ENCODE results near the gene NFIA. TPM values are rescaled to one million over a fixed set of nuclear protein-coding genes. Genes with fewer than 3 reads are reported as not detected.

NFIA gene
- total and polyA plus RNA-seq, 2 of the 13 experiments (the other 11 are each of a cell fraction or from before 2014, with no cell fraction given): 14.7 to 28.5 TPM

DNA sequence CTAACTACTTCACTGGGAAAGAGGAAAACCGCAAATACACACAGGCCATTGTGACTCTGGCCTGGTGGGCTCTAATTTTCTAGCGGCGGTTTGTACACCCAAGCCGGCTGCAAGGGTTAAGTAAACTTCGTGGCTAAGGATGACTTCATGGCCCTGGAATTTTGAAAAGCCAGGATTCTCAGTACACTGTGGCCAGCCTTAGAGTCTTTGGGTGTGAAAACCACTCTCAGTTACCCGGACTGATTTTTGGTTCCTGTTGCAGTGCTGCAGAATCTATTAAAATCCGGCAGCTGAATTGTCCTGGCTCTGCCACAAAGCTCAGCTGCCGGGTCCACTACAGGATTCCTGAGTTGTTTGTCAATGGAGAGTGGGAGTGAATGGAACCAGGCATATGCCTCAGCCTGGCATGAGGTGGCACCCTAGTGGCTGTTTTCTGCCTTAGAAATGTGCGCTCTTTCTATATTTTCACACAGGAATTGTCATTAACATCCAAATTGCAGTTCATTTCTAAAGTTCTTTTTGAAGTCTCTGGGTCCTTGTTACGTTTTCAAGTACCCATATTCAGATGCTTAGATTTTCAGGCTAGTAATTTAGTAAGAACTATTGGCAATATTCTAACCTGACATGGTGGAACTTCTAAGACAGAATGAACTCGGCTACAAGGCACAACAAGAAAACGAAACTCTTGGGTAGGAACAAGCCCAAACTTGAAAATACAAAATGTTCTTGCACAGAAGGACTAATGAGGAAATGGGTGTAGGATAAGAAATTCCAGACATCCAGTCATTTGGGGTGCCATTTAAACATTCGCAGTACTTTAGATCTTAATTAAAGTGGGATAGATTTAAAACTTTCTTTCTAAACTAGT, 255.9 kb downstream of the NFIA start (continued):
- TF ChIP-seq, protein P1, sequence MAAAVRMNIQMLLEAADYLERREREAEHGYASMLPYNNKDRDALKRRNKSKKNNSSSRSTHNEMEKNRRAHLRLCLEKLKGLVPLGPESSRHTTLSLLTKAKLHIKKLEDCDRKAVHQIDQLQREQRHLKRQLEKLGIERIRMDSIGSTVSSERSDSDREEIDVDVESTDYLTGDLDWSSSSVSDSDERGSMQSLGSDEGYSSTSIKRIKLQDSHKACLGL (CRISPR knock-in tag; IDR thresholded peaks at IDR 0.05): no peak
- TF ChIP-seq ZNF781 (CRISPR knock-in tag; IDR thresholded peaks at IDR 0.05; ENCODE audit: borderline replicate concordance, not compliant biosample characterization) (no peak), ZNF20 (CRISPR knock-in tag; IDR thresholded peaks at IDR 0.05) (no peak), HOXA9 (CRISPR knock-in tag; IDR thresholded peaks at IDR 0.05; ENCODE audit: borderline replicate concordance) (no peak), ZNF441 (CRISPR knock-in tag; IDR thresholded peaks at IDR 0.05; ENCODE audit: borderline replicate concordance) (no peak), RFXAP (CRISPR knock-in tag; IDR thresholded peaks at IDR 0.05; ENCODE audit: borderline replicate concordance) (no peak), RFX3 (CRISPR knock-in tag; IDR thresholded peaks at IDR 0.05) (no peak), HES4 (CRISPR knock-in tag; IDR thresholded peaks at IDR 0.05; ENCODE audit: borderline replicate concordance) (no peak), ZNF550 (CRISPR knock-in tag; IDR thresholded peaks at IDR 0.05; ENCODE audit: borderline replicate concordance) (no peak), WIZ (CRISPR knock-in tag; IDR thresholded peaks at IDR 0.05) (no peak), KMT2B (CRISPR knock-in tag; IDR thresholded peaks at IDR 0.05) (no peak; the same call in 1 of the 2 replicates), SIN3B (IDR thresholded peaks at IDR 0.05; ENCODE audit: low read length) (no peak), NPAS2 (CRISPR knock-in tag; IDR thresholded peaks at IDR 0.05; ENCODE audit: borderline replicate concordance) (no peak), ZNF562 (CRISPR knock-in tag; IDR thresholded peaks at IDR 0.05; ENCODE audit: borderline replicate concordance) (no peak), ZNF296 (CRISPR knock-in tag; conservative IDR thresholded peaks at IDR 0.05) (no peak)
- TF ChIP-seq, protein P2, sequence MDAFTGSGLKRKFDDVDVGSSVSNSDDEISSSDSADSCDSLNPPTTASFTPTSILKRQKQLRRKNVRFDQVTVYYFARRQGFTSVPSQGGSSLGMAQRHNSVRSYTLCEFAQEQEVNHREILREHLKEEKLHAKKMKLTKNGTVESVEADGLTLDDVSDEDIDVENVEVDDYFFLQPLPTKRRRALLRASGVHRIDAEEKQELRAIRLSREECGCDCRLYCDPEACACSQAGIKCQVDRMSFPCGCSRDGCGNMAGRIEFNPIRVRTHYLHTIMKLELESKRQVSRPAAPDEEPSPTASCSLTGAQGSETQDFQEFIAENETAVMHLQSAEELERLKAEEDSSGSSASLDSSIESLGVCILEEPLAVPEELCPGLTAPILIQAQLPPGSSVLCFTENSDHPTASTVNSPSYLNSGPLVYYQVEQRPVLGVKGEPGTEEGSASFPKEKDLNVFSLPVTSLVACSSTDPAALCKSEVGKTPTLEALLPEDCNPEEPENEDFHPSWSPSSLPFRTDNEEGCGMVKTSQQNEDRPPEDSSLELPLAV (CRISPR knock-in tag; conservative IDR thresholded peaks at IDR 0.05; ENCODE audit: low read depth): no peak
- TF ChIP-seq, protein P3, sequence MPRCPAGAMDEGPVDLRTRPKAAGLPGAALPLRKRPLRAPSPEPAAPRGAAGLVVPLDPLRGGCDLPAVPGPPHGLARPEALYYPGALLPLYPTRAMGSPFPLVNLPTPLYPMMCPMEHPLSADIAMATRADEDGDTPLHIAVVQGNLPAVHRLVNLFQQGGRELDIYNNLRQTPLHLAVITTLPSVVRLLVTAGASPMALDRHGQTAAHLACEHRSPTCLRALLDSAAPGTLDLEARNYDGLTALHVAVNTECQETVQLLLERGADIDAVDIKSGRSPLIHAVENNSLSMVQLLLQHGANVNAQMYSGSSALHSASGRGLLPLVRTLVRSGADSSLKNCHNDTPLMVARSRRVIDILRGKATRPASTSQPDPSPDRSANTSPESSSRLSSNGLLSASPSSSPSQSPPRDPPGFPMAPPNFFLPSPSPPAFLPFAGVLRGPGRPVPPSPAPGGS (CRISPR knock-in tag; IDR thresholded peaks at IDR 0.05): no peak
- TF ChIP-seq, protein P4, sequence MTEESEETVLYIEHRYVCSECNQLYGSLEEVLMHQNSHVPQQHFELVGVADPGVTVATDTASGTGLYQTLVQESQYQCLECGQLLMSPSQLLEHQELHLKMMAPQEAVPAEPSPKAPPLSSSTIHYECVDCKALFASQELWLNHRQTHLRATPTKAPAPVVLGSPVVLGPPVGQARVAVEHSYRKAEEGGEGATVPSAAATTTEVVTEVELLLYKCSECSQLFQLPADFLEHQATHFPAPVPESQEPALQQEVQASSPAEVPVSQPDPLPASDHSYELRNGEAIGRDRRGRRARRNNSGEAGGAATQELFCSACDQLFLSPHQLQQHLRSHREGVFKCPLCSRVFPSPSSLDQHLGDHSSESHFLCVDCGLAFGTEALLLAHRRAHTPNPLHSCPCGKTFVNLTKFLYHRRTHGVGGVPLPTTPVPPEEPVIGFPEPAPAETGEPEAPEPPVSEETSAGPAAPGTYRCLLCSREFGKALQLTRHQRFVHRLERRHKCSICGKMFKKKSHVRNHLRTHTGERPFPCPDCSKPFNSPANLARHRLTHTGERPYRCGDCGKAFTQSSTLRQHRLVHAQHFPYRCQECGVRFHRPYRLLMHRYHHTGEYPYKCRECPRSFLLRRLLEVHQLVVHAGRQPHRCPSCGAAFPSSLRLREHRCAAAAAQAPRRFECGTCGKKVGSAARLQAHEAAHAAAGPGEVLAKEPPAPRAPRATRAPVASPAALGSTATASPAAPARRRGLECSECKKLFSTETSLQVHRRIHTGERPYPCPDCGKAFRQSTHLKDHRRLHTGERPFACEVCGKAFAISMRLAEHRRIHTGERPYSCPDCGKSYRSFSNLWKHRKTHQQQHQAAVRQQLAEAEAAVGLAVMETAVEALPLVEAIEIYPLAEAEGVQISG (CRISPR knock-in tag; IDR thresholded peaks at IDR 0.05): peak; percentile 52; the same call in 1 of the 2 replicates
- TF ChIP-seq, protein P5, sequence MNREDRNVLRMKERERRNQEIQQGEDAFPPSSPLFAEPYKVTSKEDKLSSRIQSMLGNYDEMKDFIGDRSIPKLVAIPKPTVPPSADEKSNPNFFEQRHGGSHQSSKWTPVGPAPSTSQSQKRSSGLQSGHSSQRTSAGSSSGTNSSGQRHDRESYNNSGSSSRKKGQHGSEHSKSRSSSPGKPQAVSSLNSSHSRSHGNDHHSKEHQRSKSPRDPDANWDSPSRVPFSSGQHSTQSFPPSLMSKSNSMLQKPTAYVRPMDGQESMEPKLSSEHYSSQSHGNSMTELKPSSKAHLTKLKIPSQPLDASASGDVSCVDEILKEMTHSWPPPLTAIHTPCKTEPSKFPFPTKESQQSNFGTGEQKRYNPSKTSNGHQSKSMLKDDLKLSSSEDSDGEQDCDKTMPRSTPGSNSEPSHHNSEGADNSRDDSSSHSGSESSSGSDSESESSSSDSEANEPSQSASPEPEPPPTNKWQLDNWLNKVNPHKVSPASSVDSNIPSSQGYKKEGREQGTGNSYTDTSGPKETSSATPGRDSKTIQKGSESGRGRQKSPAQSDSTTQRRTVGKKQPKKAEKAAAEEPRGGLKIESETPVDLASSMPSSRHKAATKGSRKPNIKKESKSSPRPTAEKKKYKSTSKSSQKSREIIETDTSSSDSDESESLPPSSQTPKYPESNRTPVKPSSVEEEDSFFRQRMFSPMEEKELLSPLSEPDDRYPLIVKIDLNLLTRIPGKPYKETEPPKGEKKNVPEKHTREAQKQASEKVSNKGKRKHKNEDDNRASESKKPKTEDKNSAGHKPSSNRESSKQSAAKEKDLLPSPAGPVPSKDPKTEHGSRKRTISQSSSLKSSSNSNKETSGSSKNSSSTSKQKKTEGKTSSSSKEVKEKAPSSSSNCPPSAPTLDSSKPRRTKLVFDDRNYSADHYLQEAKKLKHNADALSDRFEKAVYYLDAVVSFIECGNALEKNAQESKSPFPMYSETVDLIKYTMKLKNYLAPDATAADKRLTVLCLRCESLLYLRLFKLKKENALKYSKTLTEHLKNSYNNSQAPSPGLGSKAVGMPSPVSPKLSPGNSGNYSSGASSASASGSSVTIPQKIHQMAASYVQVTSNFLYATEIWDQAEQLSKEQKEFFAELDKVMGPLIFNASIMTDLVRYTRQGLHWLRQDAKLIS (CRISPR knock-in tag; IDR thresholded peaks at IDR 0.05): no peak
